PFSK-1 (cell line): ENCODE data around the gene SCYL3.

ENCODE experiments used
- FOXP2 ChIP-seq: optimal IDR thresholded peaks from 2 replicates; pipeline ENCODE3; 2011; ENCODE audit warnings: borderline replicate concordance, control low read depth, inconsistent platforms; ENCODE audit not compliant: insufficient read depth; ENCODE audit errors: extremely low read length, extremely low read depth
- POLR2AphosphoS5 ChIP-seq: IDR thresholded peaks from 2 replicates; pipeline ENCODE4 v1.6.1; 2012; ENCODE audit warnings: low read depth, mild to moderate bottlenecking, control low read depth, low read length, moderate library complexity
- REST ChIP-seq, 2 experiments: IDR thresholded peaks; 2 replicates each; pipeline versions ENCODE4 v1.6.1 to v1.8.0; 2011 to 2012; ENCODE audit warnings: low read depth in 2 of 2, low read length in 2 of 2, control low read depth in 1 of 2, inconsistent platforms in 1 of 2, mild to moderate bottlenecking in 1 of 2, moderate library complexity in 1 of 2; ENCODE audit not compliant: insufficient read depth in 1 of 2
- SIN3A ChIP-seq: IDR thresholded peaks from 2 replicates; pipeline ENCODE4 v1.6.1; 2012; ENCODE audit warnings: mild to moderate bottlenecking, low read length, moderate library complexity, borderline replicate concordance; ENCODE audit not compliant: insufficient read depth
- TAF1 ChIP-seq: IDR thresholded peaks from 2 replicates; pipeline ENCODE4 v1.6.1; 2012; ENCODE audit warnings: low read length, control low read depth, borderline replicate concordance; ENCODE audit not compliant: insufficient read depth

The SCYL3 gene

GRCh38 chr1:169860750-169861149 is 32.9 kb downstream of the SCYL3 start:
- no peak for TF ChIP-seq TAF1
- TF ChIP-seq POLR2AphosphoS5, result no peak
- TF ChIP-seq SIN3A, result no peak
- no peak for TF ChIP-seq REST (IDR thresholded peaks at IDR 0.05; ENCODE audit: insufficient read depth in 1 of 2, low read depth in 2 of 2, low read length in 2 of 2)
- no peak for TF ChIP-seq FOXP2

- TF ChIP-seq FOXP2 (no peak), POLR2AphosphoS5 (no peak), SIN3A (no peak), TAF1 (no peak), REST (IDR thresholded peaks at IDR 0.05; ENCODE audit: insufficient read depth in 1 of 2, low read depth in 2 of 2, low read length in 2 of 2) (no peak)
Observed at GRCh38 chr1:169860187-169860586, 33.5 kb downstream of the SCYL3 start.

- TF ChIP-seq REST (IDR thresholded peaks at IDR 0.05; ENCODE audit: insufficient read depth in 1 of 2, low read depth in 2 of 2, low read length in 2 of 2) (no peak), TAF1 (no peak), POLR2AphosphoS5 (no peak), FOXP2 (no peak), SIN3A (no peak)
Observed at GRCh38 chr1:169859001-169859400, 34.7 kb downstream of the SCYL3 start.

- TF ChIP-seq POLR2AphosphoS5 (no peak), SIN3A (no peak), TAF1 (no peak), REST (IDR thresholded peaks at IDR 0.05; ENCODE audit: insufficient read depth in 1 of 2, low read depth in 2 of 2, low read length in 2 of 2) (no peak), FOXP2 (no peak)
Observed at GRCh38 chr1:169858467-169858866, 35.2 kb downstream of the SCYL3 start.

GRCh38 chr1:169853341-169853740 is 40.4 kb downstream of the SCYL3 start:
- TF ChIP-seq FOXP2, result no peak
